Neural cell (in vitro differentiated cells): ENCODE data around the gene SMTNL2.

ENCODE experiments used
- EZH2 ChIP-seq: fragments of 200-600, 300-800 bp; shearing (Covaris generic), sonication (generic); IDR thresholded peaks from 2 replicates; pipeline ENCODE4 v1.6.1; 2014; ENCODE audit warnings: antibody characterized with exemption, low read length, borderline replicate concordance, mild to moderate bottlenecking; ENCODE audit not compliant: insufficient read depth, poor library complexity, severe bottlenecking
- TF ChIP-seq, protein P1 (sequence below): fragments of 450-650 bp; IDR thresholded peaks from 2 replicates; pipeline ENCODE4 v1.5.1; 2014; ENCODE audit warnings: antibody characterized with exemption, mild to moderate bottlenecking, moderate library complexity; ENCODE audit not compliant: poor library complexity, severe bottlenecking
- TF ChIP-seq, protein P2 (sequence below): IDR thresholded peaks from 2 replicates; pipeline ENCODE4 v1.6.1; 2012; ENCODE audit warnings: borderline replicate concordance

DNA sequence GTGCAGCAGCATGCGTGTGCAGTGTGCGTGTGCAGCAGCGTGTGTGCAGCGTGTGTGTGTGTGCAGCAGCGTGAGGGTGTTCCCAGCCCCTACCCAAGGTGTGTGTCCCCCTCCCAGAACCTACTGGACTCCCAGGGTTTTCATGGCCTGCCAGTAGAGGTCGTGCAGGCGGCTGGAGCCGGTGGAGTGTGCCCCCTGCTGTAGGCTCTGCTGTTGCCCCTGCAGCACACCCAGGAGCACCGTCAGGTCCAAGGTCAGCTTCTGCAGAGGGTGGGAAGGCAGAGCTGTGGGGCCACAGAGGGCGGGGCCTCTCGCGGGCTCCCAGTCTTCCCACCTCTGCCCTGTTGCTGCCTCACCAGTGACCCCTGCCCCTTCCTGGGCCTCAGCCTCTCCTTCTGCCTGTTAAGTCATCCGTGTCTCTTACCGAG, 44.1 kb upstream of the SMTNL2 start:
- TF ChIP-seq, protein P1, sequence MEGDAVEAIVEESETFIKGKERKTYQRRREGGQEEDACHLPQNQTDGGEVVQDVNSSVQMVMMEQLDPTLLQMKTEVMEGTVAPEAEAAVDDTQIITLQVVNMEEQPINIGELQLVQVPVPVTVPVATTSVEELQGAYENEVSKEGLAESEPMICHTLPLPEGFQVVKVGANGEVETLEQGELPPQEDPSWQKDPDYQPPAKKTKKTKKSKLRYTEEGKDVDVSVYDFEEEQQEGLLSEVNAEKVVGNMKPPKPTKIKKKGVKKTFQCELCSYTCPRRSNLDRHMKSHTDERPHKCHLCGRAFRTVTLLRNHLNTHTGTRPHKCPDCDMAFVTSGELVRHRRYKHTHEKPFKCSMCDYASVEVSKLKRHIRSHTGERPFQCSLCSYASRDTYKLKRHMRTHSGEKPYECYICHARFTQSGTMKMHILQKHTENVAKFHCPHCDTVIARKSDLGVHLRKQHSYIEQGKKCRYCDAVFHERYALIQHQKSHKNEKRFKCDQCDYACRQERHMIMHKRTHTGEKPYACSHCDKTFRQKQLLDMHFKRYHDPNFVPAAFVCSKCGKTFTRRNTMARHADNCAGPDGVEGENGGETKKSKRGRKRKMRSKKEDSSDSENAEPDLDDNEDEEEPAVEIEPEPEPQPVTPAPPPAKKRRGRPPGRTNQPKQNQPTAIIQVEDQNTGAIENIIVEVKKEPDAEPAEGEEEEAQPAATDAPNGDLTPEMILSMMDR, result no peak
- TF ChIP-seq, protein P2, sequence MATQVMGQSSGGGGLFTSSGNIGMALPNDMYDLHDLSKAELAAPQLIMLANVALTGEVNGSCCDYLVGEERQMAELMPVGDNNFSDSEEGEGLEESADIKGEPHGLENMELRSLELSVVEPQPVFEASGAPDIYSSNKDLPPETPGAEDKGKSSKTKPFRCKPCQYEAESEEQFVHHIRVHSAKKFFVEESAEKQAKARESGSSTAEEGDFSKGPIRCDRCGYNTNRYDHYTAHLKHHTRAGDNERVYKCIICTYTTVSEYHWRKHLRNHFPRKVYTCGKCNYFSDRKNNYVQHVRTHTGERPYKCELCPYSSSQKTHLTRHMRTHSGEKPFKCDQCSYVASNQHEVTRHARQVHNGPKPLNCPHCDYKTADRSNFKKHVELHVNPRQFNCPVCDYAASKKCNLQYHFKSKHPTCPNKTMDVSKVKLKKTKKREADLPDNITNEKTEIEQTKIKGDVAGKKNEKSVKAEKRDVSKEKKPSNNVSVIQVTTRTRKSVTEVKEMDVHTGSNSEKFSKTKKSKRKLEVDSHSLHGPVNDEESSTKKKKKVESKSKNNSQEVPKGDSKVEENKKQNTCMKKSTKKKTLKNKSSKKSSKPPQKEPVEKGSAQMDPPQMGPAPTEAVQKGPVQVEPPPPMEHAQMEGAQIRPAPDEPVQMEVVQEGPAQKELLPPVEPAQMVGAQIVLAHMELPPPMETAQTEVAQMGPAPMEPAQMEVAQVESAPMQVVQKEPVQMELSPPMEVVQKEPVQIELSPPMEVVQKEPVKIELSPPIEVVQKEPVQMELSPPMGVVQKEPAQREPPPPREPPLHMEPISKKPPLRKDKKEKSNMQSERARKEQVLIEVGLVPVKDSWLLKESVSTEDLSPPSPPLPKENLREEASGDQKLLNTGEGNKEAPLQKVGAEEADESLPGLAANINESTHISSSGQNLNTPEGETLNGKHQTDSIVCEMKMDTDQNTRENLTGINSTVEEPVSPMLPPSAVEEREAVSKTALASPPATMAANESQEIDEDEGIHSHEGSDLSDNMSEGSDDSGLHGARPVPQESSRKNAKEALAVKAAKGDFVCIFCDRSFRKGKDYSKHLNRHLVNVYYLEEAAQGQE, result no peak
- TF ChIP-seq EZH2, result no peak
